ENCODE results near the gene FCHSD2.
A peak's percentile ranks its signal among the peaks of the same experiment; 100 is the strongest.
"Not testable (repeated sequence)": the region's sequence is repeated elsewhere in the genome, so short reads cannot be mapped to it uniquely, and the experiment has no call there.

FCHSD2 gene

DNA sequence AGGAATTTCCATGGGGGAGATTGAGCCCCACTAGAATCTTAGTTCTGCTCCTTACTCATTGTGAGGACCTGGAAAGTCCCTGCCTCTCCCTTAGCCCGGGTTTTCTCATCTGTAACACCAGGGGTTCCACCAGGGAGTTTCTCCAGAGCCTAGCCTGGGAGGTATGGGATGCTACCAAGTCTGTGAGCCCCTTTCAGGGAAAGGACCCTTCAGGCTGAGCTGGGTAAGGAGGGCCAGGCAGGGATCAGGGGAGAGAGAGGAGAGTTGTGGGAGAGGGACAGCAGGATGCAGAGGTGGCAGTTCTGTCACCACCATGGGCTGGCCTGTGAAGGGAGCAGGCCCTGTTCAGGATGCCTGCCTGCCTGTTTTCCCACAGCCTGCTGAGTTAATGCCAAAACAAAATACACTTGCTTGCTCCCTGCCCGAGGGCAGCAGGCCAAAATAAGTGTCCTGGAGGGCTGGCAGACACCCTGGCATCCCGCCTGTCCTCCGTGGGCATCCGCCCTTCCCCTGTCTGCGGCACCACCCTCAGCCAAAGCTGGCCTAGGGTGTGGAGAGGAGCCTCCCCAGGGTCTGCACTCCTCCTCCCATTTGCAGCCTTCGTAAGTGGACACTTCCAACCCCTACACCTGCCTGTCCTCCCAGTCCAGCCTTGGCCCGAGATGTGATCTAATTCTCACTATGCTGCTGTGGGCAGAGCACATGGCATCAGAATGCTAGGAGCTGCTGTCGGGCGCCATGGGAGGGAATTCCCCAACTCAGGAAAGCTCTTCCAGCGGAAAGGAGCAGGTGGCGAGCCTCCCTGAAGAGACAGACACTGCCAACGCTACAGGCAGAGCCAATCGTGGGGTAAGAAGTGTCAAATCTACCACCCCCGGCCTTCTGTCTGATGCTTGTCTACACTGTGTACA is 5.9 kb upstream of the FCHSD2 start:
- DNase-seq: peak; percentile 16

DNA sequence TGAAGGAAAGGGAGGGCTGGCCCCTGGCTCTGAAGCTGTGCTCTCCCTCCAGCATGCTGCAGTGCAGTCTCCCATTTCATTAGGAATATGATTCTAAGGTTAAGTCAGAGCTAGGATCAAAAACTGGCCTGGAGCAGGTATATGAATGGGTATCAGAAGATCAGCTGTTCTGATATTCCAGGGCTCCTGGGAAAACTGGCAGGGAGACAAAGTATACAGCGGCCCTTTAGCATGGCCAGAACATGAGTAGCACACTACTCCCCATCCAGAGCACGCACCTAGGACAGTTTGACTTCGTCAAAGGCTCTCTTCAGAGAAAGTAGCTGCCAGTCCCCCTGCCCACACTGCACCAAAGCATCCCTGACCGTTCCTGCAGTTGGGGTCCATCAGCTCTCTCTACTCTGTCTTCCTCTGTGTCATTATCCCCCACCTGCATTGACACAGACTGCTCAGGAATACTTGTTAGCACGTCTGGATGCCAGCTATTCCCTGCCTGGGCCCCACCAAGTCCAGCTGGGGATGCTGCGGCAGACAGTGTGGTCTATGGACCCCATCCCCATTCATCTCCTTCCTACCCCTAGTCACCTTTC is 4.0 kb upstream of the FCHSD2 start:
- DNase-seq: no peak

DNA sequence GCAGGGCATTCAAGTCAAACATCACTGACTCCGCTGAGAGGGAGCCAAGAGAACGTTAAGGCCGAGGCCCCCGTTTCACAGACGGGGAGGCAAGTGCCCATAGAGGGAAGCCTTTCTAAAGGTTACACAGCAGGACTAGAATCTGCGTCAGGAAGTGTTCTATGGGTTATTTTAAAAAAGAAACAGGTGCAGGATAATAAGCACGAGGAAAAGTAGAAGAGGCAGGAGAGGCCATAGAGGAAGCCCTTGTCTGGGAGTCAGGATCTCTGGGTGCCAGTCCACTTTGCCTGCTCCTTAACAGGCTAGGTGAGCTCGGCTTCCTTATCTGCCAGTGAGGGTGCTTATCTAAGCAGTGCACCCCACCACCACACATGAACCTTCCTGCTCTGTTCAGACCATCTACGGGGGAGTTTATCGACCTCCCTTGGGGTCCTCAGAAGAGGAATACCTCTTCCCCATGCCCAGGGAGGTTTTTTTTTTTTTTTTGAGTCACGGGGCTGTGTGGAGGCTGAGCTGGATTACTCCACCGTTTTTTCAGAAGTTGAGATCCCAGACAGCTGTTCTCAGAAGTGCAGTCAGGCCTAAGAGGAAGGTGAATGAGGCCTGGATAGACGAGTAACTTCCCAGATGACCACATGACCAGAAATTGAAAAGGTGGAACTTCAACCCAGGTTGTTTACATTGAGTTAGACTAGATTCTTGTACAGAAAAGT is 1.2 kb upstream of the FCHSD2 start:
- DNase-seq: no peak

DNA sequence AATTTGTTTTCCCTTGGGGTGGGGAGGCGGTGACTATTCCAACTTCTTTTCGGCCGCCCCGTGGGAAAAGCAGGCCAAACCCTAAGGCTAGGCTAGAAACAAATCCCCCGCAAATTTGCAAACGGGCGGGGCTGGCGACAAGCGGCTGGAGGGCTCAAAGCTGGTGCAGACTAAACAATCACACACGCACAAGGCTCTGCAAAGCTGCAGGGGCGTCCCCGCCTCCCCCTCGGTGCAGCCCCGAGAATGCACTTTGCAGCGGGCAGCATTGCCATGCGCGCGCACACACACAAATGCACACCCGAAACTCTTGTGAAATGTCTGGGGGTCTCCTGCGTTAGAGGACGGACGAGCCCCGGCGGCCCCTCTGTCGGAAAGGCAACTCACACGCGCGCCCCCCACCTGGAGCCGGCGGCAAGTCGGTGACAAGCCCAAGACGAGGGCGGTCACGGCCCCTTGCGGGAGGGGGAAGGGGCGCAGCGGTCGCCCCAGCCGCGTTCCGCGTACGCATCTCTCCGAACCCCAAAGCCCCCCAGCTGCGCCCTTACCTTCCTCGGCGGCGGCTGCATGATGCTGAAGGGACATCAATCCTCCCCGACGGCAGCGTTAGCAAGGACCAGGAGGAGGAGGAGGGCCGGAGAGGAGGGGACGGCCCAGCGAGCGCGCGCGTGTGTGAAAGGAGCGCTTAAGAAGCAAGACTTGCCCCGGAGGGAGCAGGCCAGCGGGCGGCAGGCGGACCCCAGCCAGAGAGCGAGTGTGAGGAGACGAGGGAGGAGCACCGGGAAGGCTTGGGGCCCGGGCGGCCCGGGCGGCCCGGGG is 600 bp downstream of the FCHSD2 start:
- peak; percentile 73 for DNase-seq

DNA sequence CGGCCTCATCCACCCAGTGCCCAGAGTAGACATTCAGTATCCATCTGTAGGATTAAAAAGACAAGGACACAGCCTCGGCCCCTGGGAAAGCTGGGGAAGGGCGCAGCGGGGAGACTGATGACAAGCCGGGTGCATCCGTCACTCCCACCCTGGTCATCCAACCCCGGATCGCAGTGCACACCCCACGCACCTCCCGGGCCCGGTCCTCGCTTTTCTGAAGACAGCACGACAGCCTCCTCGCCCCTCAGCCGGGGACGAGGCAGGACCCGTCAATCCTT is 1.1 kb downstream of the FCHSD2 start:
- peak; percentile 19 for DNase-seq

DNA sequence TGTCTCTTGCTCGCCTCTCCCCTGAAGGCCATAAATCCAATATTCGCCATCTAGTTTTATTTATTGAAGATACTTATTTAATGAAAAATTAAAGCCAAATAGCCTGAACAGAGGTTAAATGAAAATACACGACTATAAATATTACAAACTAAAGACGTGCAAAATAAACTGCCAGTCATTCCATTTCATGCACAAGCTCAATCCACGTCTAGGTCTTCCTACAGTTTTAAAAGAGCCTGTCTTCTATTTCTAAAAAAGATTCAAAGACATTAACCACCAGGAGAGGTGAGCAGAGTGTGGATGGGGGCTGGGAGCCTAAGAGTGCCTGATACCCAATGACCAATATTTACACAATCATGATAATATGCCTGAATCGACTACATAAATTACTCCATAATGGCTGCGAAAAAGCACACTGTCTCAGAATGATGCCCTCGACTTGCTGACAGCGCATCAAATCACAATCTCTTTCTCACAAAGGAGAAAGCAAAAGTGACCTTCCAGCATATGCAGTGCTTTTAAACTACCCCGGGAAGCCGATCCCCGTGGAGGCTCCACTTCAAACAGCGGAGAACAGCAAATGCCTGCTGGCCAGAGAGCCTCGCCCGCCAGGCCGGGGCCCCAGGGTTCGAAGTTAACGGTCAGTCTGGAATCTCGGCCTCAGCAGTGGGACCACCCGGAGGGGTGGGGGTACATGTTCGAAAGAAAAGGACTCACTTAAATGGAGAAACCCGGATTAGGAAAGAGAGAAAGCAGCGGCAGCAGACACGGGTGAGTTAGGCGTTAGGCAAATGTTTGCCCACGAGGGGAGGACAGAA is 1.7 kb downstream of the FCHSD2 start:
- DNase-seq: peak; percentile 40

DNA sequence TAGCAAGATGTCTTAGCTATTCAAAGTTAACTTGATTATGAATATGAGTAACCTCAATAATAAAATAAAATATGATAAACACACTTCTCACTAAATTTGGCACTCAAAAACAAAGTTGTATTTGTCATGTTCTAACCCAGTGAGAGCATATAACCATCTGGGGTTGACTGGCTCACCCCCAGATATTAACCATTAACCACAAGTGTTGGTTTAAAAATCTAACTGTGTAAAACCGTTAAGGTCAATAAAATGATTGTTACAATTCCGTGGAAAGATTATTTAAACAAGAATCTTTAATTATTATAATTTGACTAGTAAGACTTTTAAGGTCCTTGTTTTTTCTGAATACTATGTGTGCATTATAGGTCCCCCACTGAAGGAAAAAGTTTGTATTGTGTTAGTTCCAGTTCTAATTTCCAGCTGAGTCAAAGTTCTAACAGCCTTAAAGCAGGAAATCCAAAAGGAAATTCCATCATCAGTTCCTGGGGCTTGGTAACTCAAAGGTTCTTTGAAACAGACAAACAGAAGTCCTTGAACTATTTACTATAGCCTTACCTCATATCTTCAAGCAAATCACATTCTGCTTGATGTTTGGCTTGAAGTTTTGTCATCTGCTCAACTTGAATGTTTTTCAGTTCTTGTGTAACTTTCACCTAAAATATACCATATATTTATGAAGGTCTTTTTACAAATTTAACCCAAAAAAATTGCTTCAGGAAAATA is 2.5 kb downstream of the FCHSD2 start:
- DNase-seq: peak; percentile 15

DNA sequence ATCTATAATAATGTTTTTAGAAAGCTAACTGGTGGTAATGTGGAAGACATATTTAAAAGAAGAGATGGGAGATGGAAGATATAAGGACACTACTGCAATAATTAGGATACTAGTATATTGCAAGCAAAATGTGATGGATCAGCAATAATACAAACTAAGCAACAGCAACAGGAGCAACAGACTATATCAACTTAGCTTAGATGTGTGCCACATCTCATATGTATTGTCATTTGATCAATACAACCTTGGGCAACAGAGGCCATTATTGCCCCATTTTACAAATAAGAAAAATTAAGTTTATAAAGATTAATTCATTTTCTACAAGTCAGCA is 4.2 kb downstream of the FCHSD2 start:
- DNase-seq: no peak

DNA sequence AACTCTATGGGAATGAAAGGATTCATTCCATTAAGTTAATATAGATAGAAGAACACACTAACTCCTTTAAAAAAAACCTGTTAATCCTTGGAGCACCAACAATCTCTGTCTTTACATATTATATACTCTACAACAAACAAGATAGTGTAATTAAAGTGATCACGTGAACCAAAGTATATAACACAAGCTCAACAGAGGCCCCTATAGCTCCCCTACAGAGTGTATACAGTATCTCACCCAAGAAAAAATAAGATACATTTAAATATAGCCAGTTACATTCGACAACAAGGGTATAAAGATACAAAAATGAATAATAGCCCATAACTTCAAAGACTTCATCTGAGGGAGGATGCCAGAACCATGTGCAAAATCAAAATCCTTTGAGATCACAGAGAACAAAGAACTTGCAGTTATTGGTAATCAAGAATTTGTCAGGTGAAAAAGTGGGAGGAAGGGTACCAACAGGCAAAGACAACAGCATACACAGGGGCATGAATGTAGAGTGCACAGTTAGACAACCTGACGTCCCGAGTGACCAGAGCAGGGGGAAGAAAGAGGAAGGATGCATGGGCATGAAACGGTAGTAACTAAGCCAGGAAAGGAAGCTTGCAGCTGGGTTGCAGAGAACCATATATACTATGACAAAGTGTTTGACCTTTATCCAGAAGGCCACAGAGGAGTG is 4.7 kb downstream of the FCHSD2 start:
- DNase-seq: no peak

DNA sequence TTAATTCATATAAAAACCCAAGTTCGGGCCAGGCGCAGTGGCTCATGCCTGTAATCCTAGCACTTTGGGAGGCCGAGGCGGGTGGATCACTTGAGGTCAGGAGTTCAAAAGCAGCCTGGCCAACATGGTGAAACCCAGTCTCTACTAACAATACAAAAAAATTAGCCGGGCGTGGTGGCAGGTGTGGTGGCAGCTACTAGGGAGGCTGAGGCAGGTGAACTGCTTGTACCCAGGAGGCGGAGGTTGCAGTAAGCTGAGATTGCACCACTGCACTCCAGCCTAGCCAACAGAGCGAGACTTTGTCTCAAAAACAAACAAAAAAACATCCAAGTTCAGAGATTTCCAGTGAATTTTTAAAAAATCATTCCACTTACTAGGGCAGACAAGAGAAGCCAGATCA is 5.4 kb downstream of the FCHSD2 start:
- not testable (repeated sequence) for DNase-seq

DNA sequence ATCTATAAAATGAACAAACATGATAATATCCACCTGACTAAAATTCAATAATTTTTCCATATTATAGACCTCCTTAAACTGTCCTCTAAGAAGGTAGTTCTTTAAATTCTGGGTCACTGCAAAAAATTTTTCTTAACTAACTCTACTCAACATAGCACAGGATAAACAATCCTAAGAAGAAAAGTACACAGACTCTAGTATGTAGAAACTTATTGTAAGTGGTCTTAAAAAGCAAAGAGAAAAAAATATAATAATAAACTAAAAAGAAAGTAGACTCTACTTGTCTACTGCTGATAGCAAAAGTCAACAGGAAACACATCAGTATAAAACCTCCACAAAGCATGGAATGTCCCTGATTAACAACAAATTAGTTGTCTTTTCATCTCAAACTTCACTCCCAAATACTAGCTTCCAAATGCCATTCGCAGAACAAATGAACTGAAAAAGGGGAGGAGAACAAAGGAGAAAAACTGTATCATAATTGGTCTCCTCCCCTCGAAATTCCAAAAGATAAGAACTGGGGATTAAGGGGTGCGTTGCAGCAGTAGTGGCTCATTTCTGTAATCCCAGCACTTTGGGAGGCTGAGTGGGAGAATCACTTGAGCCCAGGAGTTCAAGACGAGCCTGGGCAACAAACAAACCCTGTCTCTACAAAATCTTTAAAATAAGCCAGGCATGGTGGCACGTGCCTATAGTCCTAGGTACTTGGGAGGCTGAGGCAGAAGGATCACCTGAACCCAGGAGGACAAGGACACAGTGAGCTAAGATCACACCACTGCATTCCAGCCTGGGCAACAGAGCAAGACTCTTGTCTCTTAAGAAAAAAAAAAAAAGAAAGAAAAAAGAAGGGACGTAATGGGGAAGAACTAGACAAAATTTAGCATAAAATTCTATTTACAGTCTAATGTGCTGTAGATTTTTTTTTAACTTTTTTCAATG is 6.5 kb downstream of the FCHSD2 start:
- DNase-seq: no peak

DNA sequence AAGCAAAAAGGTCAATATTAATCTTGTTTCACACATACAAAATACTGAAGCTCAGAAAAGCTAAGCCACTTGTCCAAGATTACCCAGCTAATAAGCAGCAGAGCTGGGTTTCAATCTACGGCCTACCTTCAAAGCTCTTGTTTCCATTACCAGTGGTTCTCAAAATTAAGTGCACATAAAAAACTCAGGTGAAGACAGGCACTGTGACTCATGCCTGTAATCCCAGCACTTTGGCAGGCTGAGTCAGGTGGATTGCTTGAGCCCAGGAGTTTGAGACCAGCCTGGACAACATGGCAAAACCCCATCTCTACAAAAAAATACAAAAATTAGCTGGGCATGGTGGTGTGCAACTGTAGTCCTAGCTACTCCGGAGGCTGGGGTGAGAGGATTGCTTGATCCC is 9.8 kb downstream of the FCHSD2 start:
- not testable (repeated sequence) for DNase-seq

DNA sequence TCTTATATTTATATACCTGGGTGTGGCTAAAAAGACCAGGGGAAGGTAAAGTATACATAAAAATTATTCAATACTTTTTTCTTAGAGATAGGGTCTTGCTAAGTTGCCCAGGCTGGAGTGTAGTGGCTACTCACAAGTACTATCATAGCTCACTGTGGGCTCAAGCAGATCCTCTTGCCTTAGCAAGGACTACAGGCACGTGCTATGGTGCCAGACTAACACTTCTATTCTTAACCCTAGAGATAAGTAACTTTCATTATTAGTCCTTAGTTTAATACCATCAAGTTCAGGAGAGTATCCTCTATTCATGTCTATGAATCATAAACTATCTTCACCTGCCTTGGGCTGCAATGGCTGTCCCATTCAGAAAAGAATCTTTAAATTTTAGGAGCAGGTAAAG is 11.9 kb downstream of the FCHSD2 start:
- no peak for DNase-seq

DNA sequence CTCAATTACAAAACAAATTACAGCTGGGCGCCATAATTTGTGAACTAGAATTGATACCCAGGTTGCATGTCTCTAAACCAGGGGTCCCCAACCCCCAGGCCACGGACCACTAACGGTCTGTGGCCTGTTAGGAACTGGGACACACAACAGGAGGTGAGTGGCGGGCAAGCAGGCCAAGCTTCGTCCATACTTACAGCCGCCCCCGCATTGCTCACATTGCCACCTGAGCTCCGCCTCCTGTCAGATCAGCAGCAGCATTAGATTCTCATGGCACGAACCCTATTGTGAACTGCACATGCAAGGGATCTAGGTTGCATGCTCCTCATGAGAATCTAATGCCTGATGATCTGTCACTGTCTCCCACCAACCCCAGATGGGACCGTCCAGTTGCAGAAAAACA is 12.9 kb downstream of the FCHSD2 start:
- DNase-seq: no peak

DNA sequence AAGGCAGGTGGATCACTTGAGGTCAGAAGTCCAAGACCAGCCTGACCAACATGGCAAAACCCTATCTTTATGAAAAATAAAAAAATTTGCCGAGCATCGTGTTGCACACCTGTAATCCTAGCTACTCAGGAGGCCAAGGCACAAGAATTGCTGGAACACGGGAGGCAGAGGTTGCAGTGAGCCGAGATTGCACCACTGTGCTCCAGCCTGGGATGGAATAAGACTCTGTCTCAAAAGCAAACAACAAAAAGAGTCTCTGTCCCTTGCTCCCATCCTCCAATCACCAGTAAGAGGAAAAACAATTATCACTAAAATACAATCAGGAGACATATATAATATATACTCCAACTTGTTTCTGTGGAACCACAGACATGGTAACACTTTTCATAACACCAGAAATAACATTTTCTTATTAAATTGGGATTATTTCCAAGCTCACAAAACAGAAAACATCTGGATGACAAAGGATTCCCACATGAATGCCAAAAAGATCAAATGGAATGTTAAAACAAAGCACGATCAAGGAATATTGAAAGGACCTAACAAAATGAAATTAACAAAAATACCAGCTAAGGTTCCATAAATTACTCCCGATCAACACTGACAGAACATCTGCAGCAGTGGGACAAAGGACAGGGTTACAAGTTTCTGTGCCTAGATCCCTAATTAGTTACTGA is 15.2 kb downstream of the FCHSD2 start:
- DNase-seq: no peak

DNA sequence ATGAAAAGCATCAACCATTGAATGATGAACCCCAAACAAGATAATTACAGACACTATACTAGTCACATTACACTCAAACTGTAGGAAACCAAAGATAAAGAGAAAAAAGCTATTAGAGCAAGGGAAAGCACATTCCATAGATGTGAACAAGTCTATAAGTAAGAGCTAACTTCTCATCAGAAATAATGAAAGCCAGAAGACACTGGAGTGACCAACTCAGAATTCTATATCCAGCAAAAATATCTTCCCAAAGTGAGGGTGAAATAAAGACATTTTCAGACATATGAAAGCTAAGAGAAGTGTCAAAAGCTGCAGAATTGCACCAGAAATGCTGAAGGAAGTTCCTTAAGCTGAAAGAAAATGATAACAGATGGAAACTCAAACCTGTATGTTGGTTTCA is 17.3 kb downstream of the FCHSD2 start:
- no peak for DNase-seq

DNA sequence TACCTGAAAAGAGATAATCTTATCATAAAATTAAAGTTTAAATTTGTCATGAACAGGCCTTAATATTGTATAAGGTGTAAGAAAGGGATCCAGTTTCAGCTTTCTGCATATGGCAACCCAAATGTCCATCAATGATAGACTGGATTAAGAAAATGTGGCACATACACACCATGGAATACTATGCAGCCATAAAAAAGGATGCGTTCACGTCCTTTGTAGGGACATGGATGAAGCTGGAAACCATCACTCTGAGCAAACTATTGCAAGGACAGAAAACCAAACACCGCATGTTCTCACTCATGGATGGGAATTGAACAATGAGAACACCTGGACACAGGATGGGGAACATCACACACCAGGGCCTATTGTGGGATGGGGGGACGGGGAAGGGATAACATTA is 18.2 kb downstream of the FCHSD2 start:
- DNase-seq: not testable (repeated sequence)

DNA sequence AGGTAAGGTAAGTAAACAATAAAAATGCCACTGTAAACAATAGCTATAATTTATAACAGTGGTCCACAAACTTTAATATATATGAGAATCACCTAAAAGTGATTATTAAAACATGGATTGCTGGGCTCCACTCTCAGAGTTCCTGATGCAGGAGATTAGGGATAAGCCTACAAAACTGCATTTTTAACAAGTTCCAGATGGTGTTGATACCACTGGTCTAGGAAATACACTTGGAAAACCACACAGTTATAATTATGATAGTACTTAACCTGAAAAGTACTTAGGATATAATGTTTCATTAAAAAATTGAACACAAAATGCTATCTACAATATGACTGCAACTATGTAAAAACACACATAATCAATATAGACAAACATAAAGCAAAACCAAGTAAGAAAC is 20.4 kb downstream of the FCHSD2 start:
- DNase-seq: peak; percentile 10

DNA sequence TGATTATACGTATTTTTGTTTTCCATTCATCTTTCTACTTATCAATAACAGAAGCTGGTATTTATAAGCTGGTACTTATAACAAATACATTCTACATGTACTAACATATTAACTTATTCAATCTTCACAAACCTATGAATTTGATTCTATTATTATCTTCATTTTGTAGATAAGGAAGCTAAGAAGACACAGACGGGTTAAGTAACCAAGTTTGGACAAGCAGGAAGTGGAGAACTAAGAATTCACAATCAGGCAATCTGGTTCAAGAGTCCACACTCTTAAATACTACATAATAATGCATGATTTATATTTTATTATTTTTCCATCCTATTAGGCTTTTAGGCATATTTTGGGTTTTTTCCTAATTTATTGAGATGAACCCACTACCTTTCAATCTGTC is 25.0 kb downstream of the FCHSD2 start:
- DNase-seq: no peak
